WERI-Rb-1 (cell line): Measurements from ENCODE around the gene LNX1.
"Not testable (repeated sequence)": the region's sequence is repeated elsewhere in the genome, so short reads cannot be mapped to it uniquely, and the experiment has no call there.

Experiments used
- DNase-seq: peaks from one replicate; pipeline ENCODE4 v3.0.0-alpha.2; 2020
- H3K27ac ChIP-seq: fragments of 250-450 bp; sonication (Bioruptor Pico); 2 replicates; pipeline ENCODE4 v1.5.1; 2020; ENCODE audit warnings: mild to moderate bottlenecking, moderate library complexity
- H3K27me3 ChIP-seq: fragments of 250-450 bp; sonication (Bioruptor Pico); 2 replicates; pipeline ENCODE4 v1.5.1; 2021; ENCODE audit warnings: mild to moderate bottlenecking, low read depth, moderate library complexity; ENCODE audit not compliant: insufficient read depth, severe bottlenecking
- H3K36me3 ChIP-seq: fragments of 250-450 bp; sonication (Bioruptor Pico); 2 replicates; pipeline ENCODE4 v1.5.1; 2020; ENCODE audit warnings: mild to moderate bottlenecking, moderate library complexity
- H3K4me3 ChIP-seq: 2 replicates; pipeline ENCODE4 v1.5.1; 2011; ENCODE audit warnings: low read depth, mild to moderate bottlenecking, control low read depth, low read length
- H3K9me3 ChIP-seq: fragments of 250-450 bp; sonication (Bioruptor Pico); 2 replicates; pipeline ENCODE4 v1.5.1; 2021; ENCODE audit warnings: mild to moderate bottlenecking, moderate library complexity; ENCODE audit not compliant: severe bottlenecking
- TF ChIP-seq, protein P1 (sequence below): IDR thresholded peaks from 2 replicates; pipeline ENCODE4 v1.5.1; 2011; ENCODE audit warnings: low read depth, mild to moderate bottlenecking, control low read depth, inconsistent platforms, low read length

Gene LNX1

DNA sequence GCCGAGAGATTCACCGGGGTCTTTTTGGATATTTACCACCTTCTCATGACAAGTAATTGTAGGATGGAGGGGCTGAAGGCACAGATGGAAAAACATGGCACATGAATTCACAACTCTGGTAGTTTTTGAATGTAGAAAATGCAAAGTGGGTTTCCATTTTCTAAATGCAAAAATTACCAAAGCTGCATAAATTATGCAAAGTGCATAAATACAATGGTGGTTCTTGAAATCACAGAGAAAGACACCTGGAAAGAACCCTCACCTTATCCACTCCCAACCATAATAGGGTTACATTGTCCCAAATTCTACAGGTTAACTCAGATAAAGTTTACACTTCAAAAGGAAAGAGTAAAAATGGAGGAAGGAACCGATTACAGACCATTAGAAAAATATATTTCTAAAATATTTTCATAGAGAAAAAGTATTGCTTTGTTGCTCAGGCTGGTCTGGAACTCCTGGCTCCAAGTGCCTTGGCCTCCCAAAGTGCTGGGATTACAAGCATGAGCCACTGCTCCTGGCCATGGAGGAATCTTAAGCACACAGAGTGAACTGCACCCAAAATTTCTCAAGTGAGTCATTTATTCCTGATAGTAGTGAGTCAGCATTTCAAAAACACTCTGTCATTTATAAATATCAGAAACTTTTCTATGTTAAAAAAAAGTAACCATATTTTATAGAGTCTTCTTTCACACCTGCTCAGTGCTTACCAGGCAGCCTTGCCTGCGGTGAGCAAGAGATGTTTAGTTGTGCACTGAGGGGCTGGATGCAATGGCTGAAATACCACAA, 112.4 kb downstream of the LNX1 start:
- DNase-seq = no peak
- Histone ChIP-seq H3K27ac (no peak overlapping the region), H3K27me3 (peaks cover 35% of the 10 kb centered on the region), H3K36me3 (no peaks in the 10 kb centered on the region), H3K9me3 (no peaks in the 10 kb centered on the region), H3K4me3 (no peak overlapping the region)
- TF ChIP-seq, protein P1, sequence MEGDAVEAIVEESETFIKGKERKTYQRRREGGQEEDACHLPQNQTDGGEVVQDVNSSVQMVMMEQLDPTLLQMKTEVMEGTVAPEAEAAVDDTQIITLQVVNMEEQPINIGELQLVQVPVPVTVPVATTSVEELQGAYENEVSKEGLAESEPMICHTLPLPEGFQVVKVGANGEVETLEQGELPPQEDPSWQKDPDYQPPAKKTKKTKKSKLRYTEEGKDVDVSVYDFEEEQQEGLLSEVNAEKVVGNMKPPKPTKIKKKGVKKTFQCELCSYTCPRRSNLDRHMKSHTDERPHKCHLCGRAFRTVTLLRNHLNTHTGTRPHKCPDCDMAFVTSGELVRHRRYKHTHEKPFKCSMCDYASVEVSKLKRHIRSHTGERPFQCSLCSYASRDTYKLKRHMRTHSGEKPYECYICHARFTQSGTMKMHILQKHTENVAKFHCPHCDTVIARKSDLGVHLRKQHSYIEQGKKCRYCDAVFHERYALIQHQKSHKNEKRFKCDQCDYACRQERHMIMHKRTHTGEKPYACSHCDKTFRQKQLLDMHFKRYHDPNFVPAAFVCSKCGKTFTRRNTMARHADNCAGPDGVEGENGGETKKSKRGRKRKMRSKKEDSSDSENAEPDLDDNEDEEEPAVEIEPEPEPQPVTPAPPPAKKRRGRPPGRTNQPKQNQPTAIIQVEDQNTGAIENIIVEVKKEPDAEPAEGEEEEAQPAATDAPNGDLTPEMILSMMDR = no peak

GRCh38 chr4:53477636-53478035, 113.7 kb downstream of the LNX1 start:
- TF ChIP-seq, protein P1 = no peak
- no peaks in the 10 kb centered on the region for H3K36me3 ChIP-seq
- H3K27ac ChIP-seq = no peak overlapping the region
- peaks cover 29% of the 10 kb centered on the region for H3K27me3 ChIP-seq
- no peak overlapping the region for H3K4me3 ChIP-seq
- no peak for DNase-seq
- H3K9me3 ChIP-seq = no peaks in the 10 kb centered on the region

- no peak for DNase-seq
- Histone ChIP-seq H3K9me3 (no peaks in the 10 kb centered on the region), H3K27ac (no peak overlapping the region), H3K27me3 (peaks cover 26% of the 10 kb centered on the region), H3K4me3 (no peak overlapping the region), H3K36me3 (no peaks in the 10 kb centered on the region)
- TF ChIP-seq, protein P1 = no peak
Observed at GRCh38 chr4:53477038-53477565, 114.2 kb downstream of the LNX1 start.

GRCh38 chr4:53476232-53477037, 114.9 kb downstream of the LNX1 start:
- no peak overlapping the region for H3K4me3 ChIP-seq
- TF ChIP-seq, protein P1 = no peak
- H3K27ac ChIP-seq = no peak overlapping the region
- H3K27me3 ChIP-seq = peaks cover 24% of the 10 kb centered on the region
- no peak for DNase-seq
- no peaks in the 10 kb centered on the region for H3K9me3 ChIP-seq
- no peaks in the 10 kb centered on the region for H3K36me3 ChIP-seq

DNA sequence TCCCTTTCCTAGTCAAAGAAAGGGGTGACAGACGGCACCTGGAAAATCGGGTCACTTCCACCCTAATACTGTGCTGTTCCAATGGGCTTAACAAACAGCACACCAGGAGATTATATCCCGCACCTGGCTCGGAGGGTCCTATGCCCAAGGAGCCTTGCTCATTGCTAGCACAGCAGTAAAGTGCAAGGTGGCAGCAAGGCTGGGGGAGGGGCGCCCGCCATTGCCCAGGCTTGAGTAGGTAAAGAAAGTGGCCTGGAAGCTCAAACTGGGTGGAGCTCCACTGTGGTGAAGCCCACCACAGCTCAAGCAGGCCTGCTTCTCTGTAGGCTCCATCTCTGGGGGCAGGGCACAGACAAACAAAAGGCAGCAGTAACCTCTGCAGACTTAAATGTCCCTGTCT, 124.7 kb downstream of the LNX1 start:
- not testable (repeated sequence) for H3K36me3 ChIP-seq, H3K4me3 ChIP-seq, H3K27me3 ChIP-seq, DNase-seq, H3K27ac ChIP-seq
- peaks cover 11% of the 10 kb centered on the region for H3K9me3 ChIP-seq

- H3K9me3 ChIP-seq = peaks cover 11% of the 10 kb centered on the region
- no peaks in the 10 kb centered on the region for H3K27me3 ChIP-seq
- H3K4me3 ChIP-seq = no peak overlapping the region
- TF ChIP-seq, protein P1 = no peak
- H3K27ac ChIP-seq = no peak overlapping the region
- no peak for DNase-seq
- H3K36me3 ChIP-seq = peaks cover 16% of the 10 kb centered on the region
Observed at GRCh38 chr4:53465891-53466290, 125.4 kb downstream of the LNX1 start.
